HepG2 (cell line): Measurements from ENCODE around the gene PCSK6. TPM values are rescaled to one million over a fixed set of nuclear protein-coding genes. Genes with fewer than 3 reads are reported as not detected.

Experiments used
- DBP ChIP-seq: sonication (generic); formaldehyde crosslinking; IDR thresholded peaks from 2 replicates; pipeline ENCODE4 v1.4.0; 2020; ENCODE audit warnings: missing genetic modification reagents; ENCODE audit errors: not compliant biosample characterization
- DZIP1 ChIP-seq: sonication (generic); formaldehyde crosslinking; IDR thresholded peaks from 2 replicates; pipeline ENCODE4 v1.5.0; 2020; ENCODE audit warnings: mild to moderate bottlenecking, missing genetic modification reagents
- FOXK2 ChIP-seq: fragments of 450-650 bp; IDR thresholded peaks from 2 replicates; pipeline ENCODE4 v1.6.1; 2016
- HBP1 ChIP-seq: IDR thresholded peaks from 2 replicates; pipeline ENCODE4 v1.6.1; 2016; ENCODE audit warnings: low read depth, control low read depth
- MED8 ChIP-seq: sonication (generic); formaldehyde crosslinking; IDR thresholded peaks from 2 replicates; pipeline ENCODE4 v1.8.1; 2023; ENCODE audit warnings: mild to moderate bottlenecking, missing genetic modification reagents; ENCODE audit not compliant: insufficient replicate concordance
- REL ChIP-seq: sonication (generic); formaldehyde crosslinking; conservative IDR thresholded peaks from 2 replicates; pipeline ENCODE4 v1.8.0; 2022; ENCODE audit warnings: mild to moderate bottlenecking, missing genetic modification reagents, moderate library complexity
- SALL2 ChIP-seq: sonication (generic); formaldehyde crosslinking; IDR thresholded peaks from 2 replicates; pipeline ENCODE4 v1.8.1; 2023; ENCODE audit warnings: mild to moderate bottlenecking, missing genetic modification reagents, inconsistent platforms
- SETDB1 ChIP-seq: sonication (generic); formaldehyde crosslinking; IDR thresholded peaks from 2 replicates; pipeline ENCODE4 v1.5.1; 2020; ENCODE audit warnings: missing genetic modification reagents, mild to moderate bottlenecking, borderline replicate concordance
- SOX13 ChIP-seq, 3 experiments: fragments of 450-650 bp in 1 of 3; sonication (generic) in 1 of 3; formaldehyde crosslinking in 1 of 3; IDR thresholded peaks in 2 of 3; conservative IDR thresholded peaks in 1 of 3; 2 replicates each; pipeline versions ENCODE4 v1.5.0 to v1.6.1; 2016 to 2020; ENCODE audit warnings: antibody characterized with exemption in 1 of 3, mild to moderate bottlenecking in 1 of 3, missing compliant biosample characterization in 1 of 3, missing genetic modification reagents in 1 of 3, moderate library complexity in 1 of 3
- TARDBP ChIP-seq: sonication (generic); formaldehyde crosslinking; IDR thresholded peaks from 2 replicates; pipeline ENCODE4 v1.8.0; 2022; ENCODE audit warnings: mild to moderate bottlenecking, missing genetic modification reagents
- TRIM22 ChIP-seq: fragments of 450-650 bp; IDR thresholded peaks from 2 replicates; pipeline ENCODE4 v1.6.1; 2017
- ZBTB7B ChIP-seq: sonication (generic); formaldehyde crosslinking; IDR thresholded peaks from 2 replicates; pipeline ENCODE4 v1.4.0; 2020; ENCODE audit warnings: missing genetic modification reagents
- ZFP91 ChIP-seq: sonication (generic); formaldehyde crosslinking; IDR thresholded peaks from 2 replicates; pipeline ENCODE4 v1.9.0; 2022; ENCODE audit warnings: missing genetic modification reagents, mild to moderate bottlenecking, borderline replicate concordance
- ZNF724P ChIP-seq: sonication (generic); formaldehyde crosslinking; IDR thresholded peaks from 2 replicates; pipeline ENCODE4 v1.8.0; 2022; ENCODE audit warnings: missing genetic modification reagents, borderline replicate concordance
- ZNF782 ChIP-seq: sonication (generic); formaldehyde crosslinking; IDR thresholded peaks from 2 replicates; pipeline ENCODE4 v1.4.0; 2020; ENCODE audit warnings: missing genetic modification reagents, mild to moderate bottlenecking, borderline replicate concordance
- ZNF878 ChIP-seq: sonication (generic); formaldehyde crosslinking; IDR thresholded peaks from 2 replicates; pipeline ENCODE4 v1.8.1; 2023; ENCODE audit warnings: mild to moderate bottlenecking, missing genetic modification reagents, moderate library complexity
- polyA plus RNA-seq, 8 experiments: library from polyadenylated mRNA; depleted of rRNA in 3 of 8; stranded (reverse) in 7 of 8; unstranded in 1 of 8; fragments of >200 nt; fragmentation: Illumina TruSeq in 4 of 8; extraction: Trizol in 4 of 8; gene quantifications; 2 replicates each; pipeline versions ENCODE4 v1.2.1 to v1.2.3, GENCODE V29; 2011 to 2016; ENCODE audit warnings: low read depth in 4 of 8, missing spikeins in 1 of 8, mixed read lengths in 1 of 8; ENCODE audit not compliant: insufficient read depth in 1 of 8
- total RNA-seq, 5 experiments: library from RNA; depleted of rRNA; stranded (reverse); fragments of >200 nt; fragmentation: Illumina TruSeq; extraction: Trizol; gene quantifications; 2 replicates each; pipeline ENCODE4 v1.2.3, GENCODE V29; 2016; ENCODE audit warnings: low read depth in 1 of 5

The PCSK6 gene
- total and polyA plus RNA-seq, 2 of the 13 experiments (the other 11 are each of a cell fraction or from before 2014, with no cell fraction given), result 56.5 to 155 TPM

GRCh38 chr15:101276501-101277037, 212.9 kb downstream of the PCSK6 start (continued):
- TF ChIP-seq DZIP1, result no peak
- TF ChIP-seq DBP, result no peak
- TF ChIP-seq ZNF878, result no peak
- no peak for TF ChIP-seq ZBTB7B (CRISPR knock-in tag)
- TF ChIP-seq TRIM22, result no peak
- 0 out of 2 replicates have a peak, but pooled peaks have one; percentile 4 for TF ChIP-seq ZFP91 (CRISPR knock-in tag)
- no peak for TF ChIP-seq REL (CRISPR knock-in tag)
- TF ChIP-seq SALL2 (CRISPR knock-in tag), result no peak
- no peak for TF ChIP-seq FOXK2
- TF ChIP-seq ZNF724P (CRISPR knock-in tag), result no peak
- no peak for TF ChIP-seq HBP1 (CRISPR knock-in tag)
- TF ChIP-seq TARDBP (CRISPR knock-in tag), result no peak
- no peak for TF ChIP-seq SOX13 (IDR thresholded peaks at IDR 0.05)
- no peak for TF ChIP-seq SOX13 (CRISPR knock-in tag; conservative IDR thresholded peaks at IDR 0.05 in 1 of 2, IDR thresholded peaks at IDR 0.05 in 1 of 2)
- TF ChIP-seq SETDB1 (CRISPR knock-in tag), result no peak
- TF ChIP-seq ZNF782 (CRISPR knock-in tag), result no peak
- no peak for TF ChIP-seq MED8 (CRISPR knock-in tag)
